CD8-positive, alpha-beta memory T cell (primary cell): ENCODE results near the gene PUM1. TPM values are rescaled to one million over a fixed set of nuclear protein-coding genes. Genes with fewer than 3 reads are reported as not detected.

Experiments used
- CTCF ChIA-PET: fragments of 350-600 bp; sonication (Branson Sonifier 250); formaldehyde crosslinking; loops from one replicate; lab custom pipeline; 2021; ENCODE audit warnings: antibody characterized with exemption; lab: Charles Lee
- POLR2A ChIA-PET: fragments of 350-600 bp; sonication (Branson Sonifier 250); formaldehyde crosslinking; loops from one replicate; lab custom pipeline; 2021; ENCODE audit warnings: antibody characterized with exemption; lab: Charles Lee
- DNase-seq, 5 donors: peaks; one replicate each; pipeline versions ENCODE4 v3.0.0 to v3.0.0-alpha.2; 2020 to 2022; ENCODE audit warnings: mixed read lengths in 1 of 5
- H3K27ac ChIP-seq: one replicate; pipeline ENCODE4 v1.7.0; 2013; ENCODE audit warnings: low read depth, mild to moderate bottlenecking, low read length, moderate library complexity
- H3K27me3 ChIP-seq: 2 replicates; pipeline ENCODE4 v1.7.0; 2013; ENCODE audit warnings: low read length, mild to moderate bottlenecking; ENCODE audit not compliant: insufficient read depth, poor library complexity, severe bottlenecking
- H3K36me3 ChIP-seq: 2 replicates; pipeline ENCODE4 v1.7.0; 2013; ENCODE audit warnings: mild to moderate bottlenecking, low read length, moderate library complexity; ENCODE audit not compliant: insufficient read depth
- H3K4me1 ChIP-seq: 2 replicates; pipeline ENCODE4 v1.7.0; 2013; ENCODE audit warnings: mild to moderate bottlenecking, low read length, moderate library complexity; ENCODE audit not compliant: insufficient read depth
- H3K4me3 ChIP-seq: 2 replicates; pipeline ENCODE4 v1.7.0; 2013; ENCODE audit warnings: mild to moderate bottlenecking, low read length
- H3K9me3 ChIP-seq: 2 replicates; pipeline ENCODE4 v1.7.0; 2013; ENCODE audit warnings: mild to moderate bottlenecking, low read length
- H3K27ac Mint-ChIP-seq, 8 donors: one replicate each; pipeline ENCODE4 v1.8.0; 2020 to 2021; ENCODE audit warnings: mixed read lengths in 8 of 8, mild to moderate bottlenecking in 6 of 8, inconsistent platforms in 3 of 8, moderate library complexity in 3 of 8
- H3K27me3 Mint-ChIP-seq, 2 donors: one replicate each; pipeline ENCODE4 v1.8.0; 2020 to 2021; ENCODE audit warnings: mixed read lengths in 2 of 2, mild to moderate bottlenecking in 1 of 2, moderate library complexity in 1 of 2
- H3K36me3 Mint-ChIP-seq, 3 donors: one replicate each; pipeline ENCODE4 v1.8.0; 2020 to 2021; ENCODE audit warnings: mixed read lengths in 3 of 3, inconsistent platforms in 1 of 3, mild to moderate bottlenecking in 1 of 3
- H3K4me1 Mint-ChIP-seq, 3 donors: one replicate each; pipeline ENCODE4 v1.8.0; 2020 to 2021; ENCODE audit warnings: mixed read lengths in 3 of 3, inconsistent platforms in 1 of 3, mild to moderate bottlenecking in 1 of 3
- H3K4me3 Mint-ChIP-seq, 7 donors: one replicate each; pipeline ENCODE4 v1.8.0; 2020 to 2021; ENCODE audit warnings: mixed read lengths in 7 of 7, mild to moderate bottlenecking in 6 of 7, moderate library complexity in 4 of 7, inconsistent platforms in 2 of 7
- H3K9me3 Mint-ChIP-seq, 5 donors: one replicate each; pipeline ENCODE4 v1.8.0; 2020 to 2022; ENCODE audit warnings: mixed read lengths in 5 of 5, mild to moderate bottlenecking in 3 of 5, moderate library complexity in 2 of 5, inconsistent platforms in 1 of 5
- polyA plus RNA-seq: library from polyadenylated mRNA; unstranded; fragments of 300-500 nt; fragmentation: Illumina TruSeq; gene quantifications from one replicate; pipeline ENCODE4 v1.2.3, GENCODE V29; 2021
- total RNA-seq, 2 experiments: library from RNA; stranded (reverse); gene quantifications; one replicate each; pipeline ENCODE4 v1.2.3, GENCODE V29; 2021

Gene PUM1
- total and polyA plus RNA-seq, 3 experiments from 2014 or later = 99.8 to 127 (median 113) TPM

GRCh38 chr1:30889511-30889910 lies 176.0 kb downstream of the PUM1 start:
- Mint-ChIP-seq H3K4me3 (no peak overlapping the region), H3K27ac (no peak overlapping the region), H3K36me3 (no peaks in the 10 kb centered on the region), H3K9me3 (no peaks in the 10 kb centered on the region), H3K27me3 (peaks cover 12 to 34% of the 10 kb centered on the region in 2 donors), H3K4me1 (no peaks in the 10 kb centered on the region)
- CTCF ChIA-PET = no interaction called here
- Histone ChIP-seq H3K27ac (no peak overlapping the region), H3K27me3 (no peaks in the 10 kb centered on the region), H3K9me3 (no peaks in the 10 kb centered on the region), H3K36me3 (no peaks in the 10 kb centered on the region), H3K4me3 (no peak overlapping the region), H3K4me1 (no peaks in the 10 kb centered on the region)
- POLR2A ChIA-PET = no interaction called here
- DNase-seq = no peak

- Histone ChIP-seq H3K27ac (no peak overlapping the region), H3K9me3 (no peaks in the 10 kb centered on the region), H3K4me3 (no peak overlapping the region), H3K4me1 (no peaks in the 10 kb centered on the region), H3K36me3 (no peaks in the 10 kb centered on the region), H3K27me3 (no peaks in the 10 kb centered on the region)
- Mint-ChIP-seq H3K27ac (no peak overlapping the region), H3K4me3 (no peak overlapping the region), H3K9me3 (no peaks in the 10 kb centered on the region), H3K27me3 (peaks cover 16 to 35% of the 10 kb centered on the region in 2 donors), H3K4me1 (no peaks in the 10 kb centered on the region), H3K36me3 (no peaks in the 10 kb centered on the region)
- ChIA-PET CTCF (no interaction called here), POLR2A (no interaction called here)
- no peak for DNase-seq
Observed at GRCh38 chr1:30888975-30889374, 176.5 kb downstream of the PUM1 start.

- ChIA-PET CTCF (no interaction called here), POLR2A (no interaction called here)
- Mint-ChIP-seq H3K9me3 (no peaks in the 10 kb centered on the region), H3K27ac (no peak overlapping the region), H3K36me3 (no peaks in the 10 kb centered on the region), H3K27me3 (peaks cover 15 to 30% of the 10 kb centered on the region in 2 donors), H3K4me1 (no peaks in the 10 kb centered on the region), H3K4me3 (no peak overlapping the region)
- no peak overlapping the region for H3K4me3 ChIP-seq
- H3K36me3 ChIP-seq = no peaks in the 10 kb centered on the region
- no peaks in the 10 kb centered on the region for H3K9me3 ChIP-seq
- no peaks in the 10 kb centered on the region for H3K27me3 ChIP-seq
- no peak overlapping the region for H3K27ac ChIP-seq
- DNase-seq = no peak
- no peaks in the 10 kb centered on the region for H3K4me1 ChIP-seq
Observed at GRCh38 chr1:30888391-30888790, 177.1 kb downstream of the PUM1 start.

GRCh38 chr1:30887485-30888315 lies 177.8 kb downstream of the PUM1 start:
- Mint-ChIP-seq H3K4me1 (no peaks in the 10 kb centered on the region), H3K9me3 (no peaks in the 10 kb centered on the region), H3K4me3 (no peak overlapping the region), H3K27me3 (peaks cover 17 to 33% of the 10 kb centered on the region in 2 donors), H3K27ac (no peak overlapping the region), H3K36me3 (no peaks in the 10 kb centered on the region)
- peak overlapping the region; percentile 43 for H3K27ac ChIP-seq
- no peaks in the 10 kb centered on the region for H3K4me1 ChIP-seq
- H3K27me3 ChIP-seq = no peaks in the 10 kb centered on the region
- DNase-seq = no peak
- ChIA-PET POLR2A (no interaction called here), CTCF (no interaction called here)
- H3K36me3 ChIP-seq = no peaks in the 10 kb centered on the region
- H3K9me3 ChIP-seq = no peaks in the 10 kb centered on the region
- no peak overlapping the region for H3K4me3 ChIP-seq

GRCh38 chr1:30886710-30887428 lies 178.6 kb downstream of the PUM1 start:
- ChIA-PET POLR2A (no interaction called here), CTCF (no interaction called here)
- no peak for DNase-seq
- H3K9me3 Mint-ChIP-seq = no peaks in the 10 kb centered on the region
- H3K36me3 Mint-ChIP-seq = no peaks in the 10 kb centered on the region
- H3K27ac ChIP-seq = no peak overlapping the region
- no peaks in the 10 kb centered on the region for H3K27me3 ChIP-seq
- no peaks in the 10 kb centered on the region for H3K4me1 ChIP-seq
- no peak overlapping the region for H3K4me3 ChIP-seq
- H3K4me1 Mint-ChIP-seq = no peaks in the 10 kb centered on the region
- H3K4me3 Mint-ChIP-seq = no peak overlapping the region
- H3K9me3 ChIP-seq = no peaks in the 10 kb centered on the region
- peaks cover 19 to 34% of the 10 kb centered on the region in 2 donors for H3K27me3 Mint-ChIP-seq
- peak overlapping the region in 2 of 8 donors; percentile 29 for H3K27ac Mint-ChIP-seq
- no peaks in the 10 kb centered on the region for H3K36me3 ChIP-seq

- POLR2A ChIA-PET = no interaction called here
- no peak overlapping the region for H3K27ac Mint-ChIP-seq
- CTCF ChIA-PET = interaction anchor here (1.5 kb wide), 1 partner anchor 11 kb away, joined by 3 read pairs; no protein-coding TSS in a partner anchor
- Histone ChIP-seq H3K27me3 (no peaks in the 10 kb centered on the region), H3K4me1 (no peaks in the 10 kb centered on the region), H3K27ac (no peak overlapping the region), H3K9me3 (no peaks in the 10 kb centered on the region), H3K36me3 (no peaks in the 10 kb centered on the region), H3K4me3 (no peak overlapping the region)
- no peak overlapping the region for H3K4me3 Mint-ChIP-seq
- no peak for DNase-seq
- peaks cover 20 to 40% of the 10 kb centered on the region in 2 donors for H3K27me3 Mint-ChIP-seq
- H3K9me3 Mint-ChIP-seq = no peaks in the 10 kb centered on the region
- H3K36me3 Mint-ChIP-seq = no peaks in the 10 kb centered on the region
- H3K4me1 Mint-ChIP-seq = peaks cover 0 to 2% (median 0%) of the 10 kb centered on the region in 3 donors
Observed at GRCh38 chr1:30885570-30886522, 179.7 kb downstream of the PUM1 start.

- no peaks in the 10 kb centered on the region for H3K36me3 Mint-ChIP-seq
- H3K27ac ChIP-seq = no peak overlapping the region
Observed at GRCh38 chr1:30884723-30885122, 180.8 kb downstream of the PUM1 start.

More at GRCh38 chr1:30884723-30885122, 180.8 kb downstream of the PUM1 start:
- ChIA-PET CTCF (interaction anchor here (1.5 kb wide), 1 partner anchor 10 kb away, joined by 3 read pairs; no protein-coding TSS in a partner anchor), POLR2A (no interaction called here)
- H3K9me3 ChIP-seq = no peaks in the 10 kb centered on the region
- no peak overlapping the region for H3K4me3 Mint-ChIP-seq
- peaks cover 0 to 2% (median 0%) of the 10 kb centered on the region in 3 donors for H3K4me1 Mint-ChIP-seq
- no peaks in the 10 kb centered on the region for H3K9me3 Mint-ChIP-seq
- H3K27me3 ChIP-seq = no peaks in the 10 kb centered on the region
- H3K4me3 ChIP-seq = no peak overlapping the region
- H3K27me3 Mint-ChIP-seq = peaks cover 18 to 44% of the 10 kb centered on the region in 2 donors
- DNase-seq = no peak
- H3K36me3 ChIP-seq = no peaks in the 10 kb centered on the region
- H3K4me1 ChIP-seq = no peaks in the 10 kb centered on the region
- no peak overlapping the region for H3K27ac Mint-ChIP-seq
